Measurements from ENCODE around the gene SYT1. TPM values are rescaled to one million over a fixed set of nuclear protein-coding genes. Genes with fewer than 3 reads are reported as not detected.

The SYT1 gene
- total and polyA plus RNA-seq, 4 donors: 0.53 to 0.84 (median 0.64) TPM

- no peak for TF ChIP-seq YY1 (IDR thresholded peaks at IDR 0.05)
- TF ChIP-seq ATF3 (IDR thresholded peaks at IDR 0.05): no peak
- TF ChIP-seq HNF4G (IDR thresholded peaks at IDR 0.05): no peak
- TF ChIP-seq RXRA (IDR thresholded peaks at IDR 0.05): no peak
- no peak for TF ChIP-seq TAF1 (conservative IDR thresholded peaks at IDR 0.05)
- TF ChIP-seq FOXA2 (IDR thresholded peaks at IDR 0.05): no peak
Observed at GRCh38 chr12:79020106-79020505, 155.5 kb downstream of the SYT1 start (continued).

- Histone ChIP-seq H3K4me3 (ENCODE audit: low read depth in 1 of 3, low read length in 3 of 3) (no peak overlapping the region), H3K9me3 (ENCODE audit: control insufficient read depth in 4 of 4, low read length in 3 of 4) (no peaks in the 10 kb centered on the region), H3K4me1 (ENCODE audit: control insufficient read depth in 4 of 4, insufficient read depth in 4 of 4, low read length in 3 of 4) (no peaks in the 10 kb centered on the region), H3K36me3 (ENCODE audit: control insufficient read depth in 4 of 4, insufficient read depth in 3 of 4, low read depth in 1 of 4, low read length in 3 of 4) (no peaks in the 10 kb centered on the region), H3K27me3 (ENCODE audit: control insufficient read depth in 4 of 4, insufficient read depth in 4 of 4, low read length in 3 of 4) (no peaks in the 10 kb centered on the region), H3K9ac (ENCODE audit: low read depth in 1 of 2, low read length in 2 of 2) (no peak overlapping the region), H3K27ac (ENCODE audit: low read depth in 1 of 2, low read length in 2 of 2) (no peak overlapping the region)
- no peak for DNase-seq (ENCODE audit: low spot score)
- TF ChIP-seq MAX (IDR thresholded peaks at IDR 0.05) (no peak), EGR1 (IDR thresholded peaks at IDR 0.05; ENCODE audit: low read depth in 2 of 2) (no peak), HNF4A (conservative IDR thresholded peaks at IDR 0.05) (no peak), CTCF (IDR thresholded peaks at IDR 0.05; ENCODE audit: low read depth, low read length, missing input control) (no peak), ATF3 (IDR thresholded peaks at IDR 0.05) (no peak), FOXA1 (IDR thresholded peaks at IDR 0.05) (no peak), SP1 (IDR thresholded peaks at IDR 0.05) (no peak), ZBTB33 (IDR thresholded peaks at IDR 0.05) (no peak)
Observed at GRCh38 chr12:79021021-79021420, 156.4 kb downstream of the SYT1 start.

GRCh38 chr12:79023261-79023660 lies 158.7 kb downstream of the SYT1 start:
- WGBS: 31% methylated on average over 1 of the region's 1 CpG
- Histone ChIP-seq H3K4me3 (ENCODE audit: low read depth in 1 of 3, low read length in 3 of 3) (no peak overlapping the region), H3K9ac (ENCODE audit: low read depth in 1 of 2, low read length in 2 of 2) (no peak overlapping the region), H3K9me3 (ENCODE audit: control insufficient read depth in 4 of 4, low read length in 3 of 4) (no peaks in the 10 kb centered on the region), H3K36me3 (ENCODE audit: control insufficient read depth in 4 of 4, insufficient read depth in 3 of 4, low read depth in 1 of 4, low read length in 3 of 4) (no peaks in the 10 kb centered on the region), H3K4me1 (ENCODE audit: control insufficient read depth in 4 of 4, insufficient read depth in 4 of 4, low read length in 3 of 4) (no peaks in the 10 kb centered on the region), H3K27ac (ENCODE audit: low read depth in 1 of 2, low read length in 2 of 2) (no peak overlapping the region), H3K27me3 (ENCODE audit: control insufficient read depth in 4 of 4, insufficient read depth in 4 of 4, low read length in 3 of 4) (no peaks in the 10 kb centered on the region)
- DNase-seq (ENCODE audit: low spot score): no peak
- TF ChIP-seq TAF1 (conservative IDR thresholded peaks at IDR 0.05): no peak
- TF ChIP-seq ZBTB33 (IDR thresholded peaks at IDR 0.05): no peak
- no peak for TF ChIP-seq RXRA (IDR thresholded peaks at IDR 0.05)
- TF ChIP-seq YY1 (IDR thresholded peaks at IDR 0.05): no peak
- no peak for TF ChIP-seq ATF3 (IDR thresholded peaks at IDR 0.05)
- TF ChIP-seq JUND (IDR thresholded peaks at IDR 0.05): no peak
- no peak for TF ChIP-seq REST (IDR thresholded peaks at IDR 0.05)
- no peak for TF ChIP-seq FOXA2 (IDR thresholded peaks at IDR 0.05)
- TF ChIP-seq HNF4G (IDR thresholded peaks at IDR 0.05): no peak
- TF ChIP-seq CTCF (IDR thresholded peaks at IDR 0.05; ENCODE audit: low read depth, low read length, missing input control): no peak
- no peak for TF ChIP-seq NR2F2 (IDR thresholded peaks at IDR 0.05)
- no peak for TF ChIP-seq SP1 (IDR thresholded peaks at IDR 0.05)
- TF ChIP-seq HNF4A (conservative IDR thresholded peaks at IDR 0.05): no peak
- TF ChIP-seq MAX (IDR thresholded peaks at IDR 0.05): no peak

Measured in liver (tissue), 9 donors.